ENCODE measurements around the gene GPS1. TPM values are rescaled to one million over a fixed set of nuclear protein-coding genes. Genes with fewer than 3 reads are reported as not detected.

Gene GPS1
- total RNA-seq, 1 experiment from 2014 or later, result 181 TPM

- TF ChIP-seq NFE2L1 (CRISPR knock-in tag; IDR thresholded peaks at IDR 0.05), result no peak
- TF ChIP-seq STAT6 (CRISPR knock-in tag; conservative IDR thresholded peaks at IDR 0.05; ENCODE audit: low read depth), result no peak
- 0 out of 2 replicates have a peak, but pooled peaks have one; percentile 13 for TF ChIP-seq MYBL2 (CRISPR knock-in tag; IDR thresholded peaks at IDR 0.05)
- peak; percentile 83 for TF ChIP-seq ZNF423 (CRISPR knock-in tag; IDR thresholded peaks at IDR 0.05)
- TF ChIP-seq E2F1 (CRISPR knock-in tag; IDR thresholded peaks at IDR 0.05), result no peak
- TF ChIP-seq SMAD4 (CRISPR knock-in tag; IDR thresholded peaks at IDR 0.05), result no peak
- TF ChIP-seq ETV6 (CRISPR knock-in tag; IDR thresholded peaks at IDR 0.05), result peak; percentile 38; the same call in 1 of the 2 replicates
- TF ChIP-seq FOXK1 (CRISPR knock-in tag; IDR thresholded peaks at IDR 0.05), result no peak
- TF ChIP-seq ZSCAN18 (CRISPR knock-in tag; IDR thresholded peaks at IDR 0.05), result no peak
- TF ChIP-seq ZNF219 (CRISPR knock-in tag; IDR thresholded peaks at IDR 0.05; ENCODE audit: borderline replicate concordance), result 0 out of 2 replicates have a peak, but pooled peaks have one; percentile 14
- TF ChIP-seq USF2 (CRISPR knock-in tag; IDR thresholded peaks at IDR 0.05), result peak; percentile 64
- TF ChIP-seq HMGXB4 (CRISPR knock-in tag; IDR thresholded peaks at IDR 0.05), result peak; percentile 65
- no peak for TF ChIP-seq ERG (CRISPR knock-in tag; IDR thresholded peaks at IDR 0.05)
- TF ChIP-seq GABPB1 (CRISPR knock-in tag; IDR thresholded peaks at IDR 0.05), result peak; percentile 16; the same call in 1 of the 2 replicates
- TF ChIP-seq EMX1 (CRISPR knock-in tag; IDR thresholded peaks at IDR 0.05), result no peak
- TF ChIP-seq ZBTB21 (CRISPR knock-in tag; IDR thresholded peaks at IDR 0.05; ENCODE audit: borderline replicate concordance), result no peak
- TF ChIP-seq RELA (CRISPR knock-in tag; IDR thresholded peaks at IDR 0.05; ENCODE audit: borderline replicate concordance), result 0 out of 2 replicates have a peak, but pooled peaks have one; percentile 53
- peak; percentile 70 for TF ChIP-seq MAX (CRISPR knock-in tag; IDR thresholded peaks at IDR 0.05)
- peak; percentile 47; the same call in 1 of the 2 replicates for TF ChIP-seq ESRRA (CRISPR knock-in tag; IDR thresholded peaks at IDR 0.05; ENCODE audit: borderline replicate concordance)
- no peak for TF ChIP-seq KAT7 (CRISPR knock-in tag; IDR thresholded peaks at IDR 0.05; ENCODE audit: borderline replicate concordance)
- TF ChIP-seq RORB (CRISPR knock-in tag; IDR thresholded peaks at IDR 0.05), result no peak
- peaks cover 7% of the 10 kb centered on the region for H3K36me3 Mint-ChIP-seq
- no peaks in the 10 kb centered on the region for H3K27me3 Mint-ChIP-seq (ENCODE audit: low read depth)
- H3K4me3 Mint-ChIP-seq, result peak overlapping the region; percentile 69
- peaks cover 21% of the 10 kb centered on the region for H3K4me1 Mint-ChIP-seq
- DNase-seq (ENCODE audit: low spot score), result no peak
- ATAC-seq, result no peak
- no peaks in the 10 kb centered on the region for H3K9me3 Mint-ChIP-seq
- POLR2A ChIA-PET, result interaction anchor here (0.9 to 1.7 kb wide), 4 partner anchors 9 to 160 kb away, joined by 3 to 11 read pairs (median 4); partner anchors contain the start of genes DCXR and PYCR1
- H3K27ac Mint-ChIP-seq, result 0 out of 2 replicates have a peak overlapping the region, but pooled peaks have one; percentile 41
- CTCF ChIA-PET, result interaction anchor here (1.0 to 2.9 kb wide), 5 partner anchors 9 to 66 kb away, joined by 3 to 18 read pairs (median 8); partner anchors contain the start of genes DCXR and RAC3
Measured at GRCh38 chr17:82097184-82097918, 45.7 kb downstream of the GPS1 start.
